GF-D8 (cell line): ENCODE data around the gene KCNQ1.
"Not testable (repeated sequence)": the region's sequence is repeated elsewhere in the genome, so short reads cannot be mapped to it uniquely, and the experiment has no call there.

ENCODE experiments used
- DNase-seq: peaks from one replicate; lab custom pipeline; 2025; lab: John Stamatoyannopoulos, UW

KCNQ1 gene

DNA sequence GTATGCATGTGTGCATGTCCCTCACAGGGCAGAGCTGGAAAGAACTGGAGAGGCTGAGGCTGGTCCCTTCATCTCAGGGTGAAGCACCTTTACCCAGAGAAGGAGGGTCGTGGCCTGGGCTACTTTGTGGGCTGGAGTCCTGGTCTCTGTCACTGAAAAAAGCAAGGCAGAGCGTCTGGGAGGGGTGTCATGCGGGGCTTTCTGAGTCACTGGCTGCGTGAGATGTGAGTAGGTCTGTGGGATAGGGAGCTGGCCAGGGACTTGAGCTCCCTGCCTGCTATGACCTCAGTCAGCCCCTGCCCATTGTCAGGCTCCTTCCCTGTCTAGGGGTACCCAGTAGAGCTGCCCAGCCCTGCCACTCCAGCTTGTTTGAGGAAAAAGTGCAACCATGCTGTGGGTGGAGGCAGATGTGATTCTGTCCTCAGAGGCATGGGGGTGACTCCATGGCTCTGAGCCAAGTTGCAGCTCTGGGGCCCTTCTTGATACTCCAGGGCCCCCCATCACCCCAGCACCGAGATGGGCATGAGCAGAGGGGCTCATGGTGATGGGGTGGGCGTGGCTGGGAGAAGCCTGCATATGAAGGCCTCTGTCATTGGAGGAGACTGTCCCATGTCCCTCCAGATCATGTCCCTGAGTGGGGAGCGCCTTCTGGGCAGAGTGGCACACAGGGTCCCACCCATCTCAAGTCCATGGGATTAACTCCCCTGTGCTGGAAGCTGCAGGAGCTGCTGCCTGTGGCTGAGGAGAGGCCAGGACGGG is 27.8 kb downstream of the KCNQ1 start:
- no peak for DNase-seq

- no peak for DNase-seq
Measured at GRCh38 chr11:2473361-2474058, 28.7 kb downstream of the KCNQ1 start.

GRCh38 chr11:2474059-2474901 is 29.5 kb downstream of the KCNQ1 start:
- no peak for DNase-seq

DNA sequence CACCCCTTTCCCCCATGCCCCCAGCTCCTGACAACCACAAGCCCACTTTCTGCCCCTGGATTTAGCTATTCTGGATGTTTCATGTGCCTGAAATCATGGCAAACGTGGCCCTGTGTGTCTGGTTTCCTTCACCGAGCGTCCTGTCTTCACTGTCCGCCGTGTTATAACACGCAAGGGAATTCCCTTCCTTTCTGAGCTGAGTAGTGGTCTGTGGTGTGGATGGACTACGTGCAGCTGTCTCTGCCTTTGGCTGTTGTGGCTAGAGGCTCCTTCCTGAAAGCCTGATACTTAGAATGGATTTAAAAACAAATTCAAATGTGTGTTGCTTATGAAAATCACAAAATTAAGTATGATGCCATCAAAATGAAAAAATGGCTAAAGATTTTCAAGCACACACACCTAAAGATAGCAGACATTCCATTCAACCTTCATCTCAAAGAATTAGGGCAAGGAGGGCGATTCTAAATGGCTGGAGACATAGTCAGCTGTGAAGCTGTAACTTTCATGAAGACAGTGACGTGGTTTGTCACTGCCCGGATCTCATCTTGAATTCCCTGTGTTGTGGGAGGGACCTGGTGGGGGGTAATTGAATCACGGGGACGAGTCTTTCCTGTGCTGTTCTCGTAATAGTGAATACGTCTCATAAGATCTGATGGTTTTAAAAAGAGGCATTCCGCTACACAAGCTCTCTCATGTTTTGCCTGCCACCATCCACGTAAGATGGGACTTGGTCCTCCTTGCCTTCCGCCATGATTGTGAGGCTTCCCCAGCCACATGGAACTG is 30.5 kb downstream of the KCNQ1 start:
- DNase-seq: no peak

DNA sequence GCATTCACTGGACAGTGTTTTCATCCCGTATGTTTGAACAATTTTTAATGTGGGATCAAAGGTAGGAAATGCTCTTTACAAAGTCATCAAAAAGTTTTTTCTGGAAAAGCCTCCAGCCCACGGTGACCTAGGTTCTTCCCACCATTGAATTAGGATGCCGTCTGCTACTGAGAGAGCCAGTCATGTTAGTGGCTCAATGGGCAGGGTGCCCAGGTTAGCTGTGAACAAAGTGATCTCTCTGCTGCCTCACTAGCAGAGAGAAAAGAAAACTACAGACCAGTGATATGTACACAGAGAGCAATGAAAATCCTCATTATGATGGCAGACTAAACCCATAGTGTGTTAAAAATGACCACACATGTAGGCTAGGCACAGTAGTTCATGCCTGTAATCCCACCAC is 32.4 kb downstream of the KCNQ1 start:
- no peak for DNase-seq

- DNase-seq: no peak
Measured at GRCh38 chr11:2477936-2478335, 33.1 kb downstream of the KCNQ1 start.

DNA sequence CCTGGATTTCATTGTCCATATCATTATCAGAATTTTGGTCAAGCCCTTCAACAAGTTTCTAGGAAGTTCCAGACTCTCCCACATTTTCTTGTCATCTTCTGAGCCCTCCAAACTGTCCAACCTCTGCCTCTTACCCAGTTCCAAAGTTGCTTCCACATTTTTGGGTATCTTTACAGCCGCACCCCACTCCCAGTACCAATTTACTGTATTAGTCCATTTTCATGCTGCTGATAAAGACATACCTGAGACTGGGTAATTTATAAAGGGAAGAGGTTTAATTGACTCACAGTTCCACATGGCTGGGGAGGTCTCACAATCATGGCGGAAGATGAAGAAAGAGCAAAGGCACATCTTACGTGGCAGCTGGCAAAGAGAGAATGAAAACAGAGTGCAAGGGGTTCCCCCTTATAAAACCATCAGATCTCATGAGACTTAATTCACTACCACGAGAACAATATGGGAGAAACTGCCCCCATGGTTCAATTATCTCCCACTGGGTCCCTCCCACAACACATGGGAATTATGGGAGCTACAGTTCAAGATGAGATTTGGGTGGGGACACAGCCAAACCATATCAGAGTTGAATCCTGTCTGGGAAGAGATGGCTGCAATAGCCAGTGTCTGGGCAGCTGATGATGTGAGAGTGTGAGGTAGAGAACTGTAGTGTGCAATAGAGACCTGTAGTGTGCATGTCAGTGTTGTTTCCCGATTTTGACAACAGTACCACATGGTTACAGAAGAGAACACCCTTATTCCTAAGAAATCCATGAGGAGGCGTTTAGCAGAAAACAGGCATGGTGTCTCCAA is 35.5 kb downstream of the KCNQ1 start:
- DNase-seq: not testable (repeated sequence)

DNA sequence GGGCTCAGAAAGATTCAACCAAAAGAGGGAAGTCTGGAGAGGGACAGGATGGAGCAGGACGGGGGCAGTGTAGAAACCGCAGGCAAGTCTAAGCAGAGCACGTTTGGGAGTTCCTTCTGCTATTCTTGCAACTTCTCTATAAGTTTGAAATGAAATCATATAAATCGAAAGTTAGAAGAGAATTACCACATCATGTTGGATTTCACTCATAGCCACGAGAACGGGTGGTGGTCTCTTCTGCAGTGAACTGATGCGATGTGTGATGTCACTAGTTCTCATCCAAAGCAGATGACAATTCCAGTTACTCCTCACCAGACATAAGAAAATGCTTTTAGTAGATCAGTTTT is 36.0 kb downstream of the KCNQ1 start:
- peak; percentile 36 for DNase-seq

- no peak for DNase-seq
Measured at GRCh38 chr11:2481253-2481652, 36.4 kb downstream of the KCNQ1 start.

DNA sequence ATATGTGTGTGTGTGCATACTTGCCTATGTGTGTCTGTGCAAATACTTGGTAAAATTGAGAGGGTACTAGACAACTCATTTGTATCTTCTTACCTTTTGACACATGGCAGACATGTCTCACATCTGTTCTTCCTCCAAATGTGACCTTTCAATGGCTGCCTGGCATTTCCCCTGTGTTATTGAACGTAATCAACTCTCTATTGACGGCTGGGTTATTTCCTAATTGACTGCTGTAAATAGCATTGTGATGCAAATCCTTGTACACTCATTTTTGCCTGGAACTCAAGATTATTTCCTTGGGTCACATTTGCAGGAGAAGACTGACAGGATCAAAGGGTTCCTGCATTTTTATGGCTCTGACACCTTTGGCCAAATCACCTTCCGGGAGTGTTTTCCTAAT is 37.4 kb downstream of the KCNQ1 start:
- DNase-seq: no peak

DNA sequence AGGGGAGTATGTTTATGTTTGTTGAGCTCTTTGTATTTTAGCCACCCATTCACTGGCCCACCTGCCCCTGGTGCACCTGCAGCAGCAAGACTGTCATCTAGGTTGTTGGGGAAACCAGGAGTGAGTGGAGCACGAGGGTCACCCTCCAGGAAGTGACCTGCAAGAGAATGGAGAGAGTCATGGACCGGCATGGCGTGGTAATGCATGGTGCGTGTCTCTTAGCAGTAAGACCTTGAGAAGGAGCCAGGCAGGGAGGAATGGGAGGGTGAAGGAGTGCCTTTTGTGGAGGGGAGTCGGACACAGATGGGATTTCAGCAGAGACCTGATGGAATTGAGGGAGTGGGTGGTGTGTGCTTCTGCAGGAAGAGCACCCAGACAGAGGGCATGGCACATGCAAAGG is 37.9 kb downstream of the KCNQ1 start:
- DNase-seq: no peak

DNA sequence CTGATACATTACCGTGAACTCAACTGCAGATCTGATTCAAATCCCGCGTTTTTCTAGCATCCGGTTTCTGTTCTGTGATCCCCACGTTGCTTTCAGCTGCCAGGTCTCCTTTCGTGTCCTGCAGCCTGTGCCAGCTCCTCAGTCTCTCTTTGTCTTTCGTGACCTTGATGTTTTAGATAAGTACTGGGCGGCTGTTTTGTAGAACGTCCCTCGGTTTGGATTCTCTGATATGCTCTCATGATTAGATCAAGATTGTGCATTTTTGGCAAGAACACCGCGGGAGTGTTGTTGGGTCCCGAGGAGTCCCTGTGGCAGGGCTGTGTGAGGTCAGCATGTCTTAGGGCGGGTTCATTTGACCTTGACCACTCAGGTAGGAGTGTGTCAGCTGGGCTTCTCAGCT is 38.6 kb downstream of the KCNQ1 start:
- DNase-seq: no peak

DNA sequence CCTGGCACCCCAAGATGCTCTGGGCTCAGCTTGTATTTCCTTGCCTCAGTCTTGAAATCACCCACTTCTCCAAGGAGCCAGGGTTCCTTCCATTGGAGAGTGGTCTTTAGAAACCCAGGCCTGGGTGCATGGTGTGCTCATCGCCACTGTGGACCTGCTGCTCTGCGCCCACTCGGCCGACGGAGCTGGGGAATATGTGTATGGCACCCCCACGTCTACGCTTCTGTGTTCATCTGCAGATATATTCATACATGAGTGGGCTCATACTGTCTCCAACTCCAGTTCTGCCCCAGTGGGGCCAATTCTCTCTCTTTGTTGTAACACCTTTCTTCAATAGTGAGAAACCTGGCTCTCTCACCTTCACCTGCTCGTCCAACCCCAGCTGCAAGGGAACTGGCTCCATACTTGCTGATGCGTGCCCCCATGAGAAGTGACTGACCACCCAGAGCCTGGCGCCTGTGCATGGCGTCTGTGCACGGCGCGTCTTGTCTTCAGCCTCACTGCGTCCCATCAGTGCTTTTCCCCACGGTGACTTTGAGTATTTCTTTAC is 39.8 kb downstream of the KCNQ1 start:
- no peak for DNase-seq

DNA sequence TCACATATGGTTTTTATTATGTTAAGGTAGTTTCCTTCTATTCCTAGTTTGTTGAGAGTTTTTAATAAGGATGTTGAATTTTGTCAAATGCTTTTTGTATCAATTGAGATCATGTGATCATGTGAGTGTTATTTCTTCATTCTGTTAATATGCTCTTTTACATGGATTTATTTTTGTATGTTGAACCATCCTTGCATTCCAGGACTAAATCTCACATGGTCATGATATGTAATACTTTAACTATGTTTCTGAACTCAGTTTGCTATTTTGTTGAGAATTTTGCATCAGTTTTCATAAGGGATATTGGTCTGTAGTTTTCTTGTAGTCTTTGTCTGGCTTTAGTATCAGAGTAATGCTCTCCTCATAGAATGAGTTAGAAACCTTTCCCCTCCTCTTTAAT is 43.2 kb downstream of the KCNQ1 start:
- no peak for DNase-seq

DNA sequence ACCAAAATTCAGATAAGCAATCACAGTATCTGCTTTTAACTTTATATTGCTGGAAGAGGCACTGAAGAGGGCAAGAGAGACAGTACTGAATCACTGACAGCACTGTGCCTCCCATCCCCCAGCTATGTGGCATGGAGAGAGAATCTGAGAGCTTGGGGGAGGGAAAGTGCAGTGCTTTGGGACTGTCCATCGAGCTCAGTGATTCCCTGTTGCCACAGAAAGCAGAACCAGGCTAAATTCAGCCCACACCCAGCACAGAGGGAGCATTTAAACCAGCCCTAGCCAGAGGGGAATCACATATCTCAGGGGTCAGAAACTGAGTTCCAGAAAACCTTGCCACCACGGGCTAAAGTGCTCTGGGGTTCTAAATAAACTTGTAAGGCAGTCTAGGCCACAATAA is 44.3 kb downstream of the KCNQ1 start:
- no peak for DNase-seq

GRCh38 chr11:2497951-2498350 is 53.1 kb downstream of the KCNQ1 start:
- not testable (repeated sequence) for DNase-seq

GRCh38 chr11:2498750-2499149 is 53.9 kb downstream of the KCNQ1 start:
- no peak for DNase-seq

DNA sequence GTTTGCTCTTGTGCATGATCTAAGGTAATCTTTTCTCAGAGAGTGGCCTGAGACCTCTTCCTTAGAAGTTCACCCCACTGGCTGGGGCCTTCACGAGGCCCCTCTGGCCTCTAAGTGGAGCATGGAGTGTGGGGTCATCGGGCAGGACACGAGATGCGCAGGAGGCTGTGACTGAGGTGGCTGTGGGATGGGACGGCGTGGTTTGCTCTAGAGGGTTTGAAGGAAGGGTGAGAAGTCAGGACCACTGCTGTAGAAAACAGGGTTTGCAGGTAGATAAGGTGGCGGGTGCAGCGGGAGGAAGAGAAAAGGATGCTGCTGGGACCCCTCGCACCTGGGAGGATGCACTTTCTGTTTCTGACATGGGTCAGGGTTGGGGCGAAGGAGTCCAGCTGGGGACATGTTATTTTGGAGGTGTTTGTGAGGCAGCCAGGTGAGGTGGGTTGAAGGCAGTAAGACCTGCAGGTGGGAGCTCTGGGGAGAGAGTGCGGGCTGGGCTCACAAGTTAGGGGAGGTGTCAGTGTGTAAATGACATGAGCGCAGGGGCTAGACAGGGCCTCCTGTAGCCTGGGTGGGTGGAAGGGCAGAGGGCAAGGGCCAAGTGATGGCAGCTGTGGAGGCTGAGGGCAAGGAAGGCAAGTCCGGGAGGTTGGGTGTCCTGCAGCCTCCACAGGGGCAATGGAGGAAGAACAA is 62.5 kb downstream of the KCNQ1 start:
- DNase-seq: no peak

- DNase-seq: no peak
Measured at GRCh38 chr11:2507945-2508749, 63.3 kb downstream of the KCNQ1 start.

DNA sequence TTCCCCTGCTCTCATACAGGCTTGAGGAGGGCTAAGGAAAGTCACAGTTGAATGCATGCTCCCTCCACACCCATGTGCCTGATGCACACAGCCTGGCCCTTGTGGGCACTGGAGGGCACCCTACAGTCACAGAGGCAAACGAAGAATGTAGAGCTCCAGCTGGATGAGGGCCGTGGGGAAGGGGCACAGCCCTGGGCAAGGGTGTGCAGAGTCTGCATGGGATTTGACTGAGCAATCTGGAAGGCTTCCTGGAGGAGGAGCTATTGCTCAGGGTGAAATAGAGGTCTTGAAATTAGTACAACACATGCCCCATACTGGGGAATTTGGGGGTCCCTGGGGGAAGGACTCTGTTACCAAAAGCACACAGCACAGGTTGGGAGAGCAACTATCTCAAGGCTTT is 64.0 kb downstream of the KCNQ1 start:
- DNase-seq: no peak
